ENCODE results near the gene CEP128. TPM values are rescaled to one million over a fixed set of nuclear protein-coding genes. Genes with fewer than 3 reads are reported as not detected.

CEP128 gene
- total RNA-seq, 1 experiment from 2014 or later: 29.3 TPM

GRCh38 chr14:80987235-80988032 lies 45.9 kb upstream of the CEP128 start:
- Histone ChIP-seq H3F3A (ENCODE audit: insufficient read depth, low read depth) (no peaks in the 10 kb centered on the region), H2AFZ (0 out of 2 replicates have a peak overlapping the region, but pooled peaks have one; percentile 4), H4K20me1 (ENCODE audit: insufficient read depth) (no peaks in the 10 kb centered on the region), H3K79me2 (ENCODE audit: low read depth) (no peaks in the 10 kb centered on the region), H3K4me3 (peak overlapping the region; percentile 4; the same call in 1 of the 2 replicates), H3K9me2 (ENCODE audit: insufficient read depth) (no peaks in the 10 kb centered on the region), H3K4me2 (peak overlapping the region; percentile 47), H3K27ac (no peak overlapping the region), H3K27me3 (ENCODE audit: insufficient read depth, low read depth) (peaks cover 10% of the 10 kb centered on the region; the same call in 1 of the 2 replicates), H3K4me1 (replicated peaks; ENCODE audit: insufficient read depth) (peaks cover 7% of the 10 kb centered on the region; the same call in 1 of the 2 replicates), H3K36me3 (ENCODE audit: low read depth) (no peaks in the 10 kb centered on the region), H3K9me3 (ENCODE audit: insufficient read depth, low read depth) (no peaks in the 10 kb centered on the region)
- POLR2A ChIA-PET (ENCODE audit: unreplicated experiment): interaction anchor here (0.6 to 0.7 kb wide), 2 partner anchors 13 to 61 kb away, joined by 3 to 4 read pairs; no protein-coding TSS in a partner anchor
- intact Hi-C loops (cut with micrococcal nuclease; ENCODE audit: unreplicated experiment): loop anchor here (1.0 to 10.0 kb wide), 4 partner anchors 33 to 1173 kb away; no protein-coding TSS in a partner anchor
- DNase-seq: peak; percentile 69 to 72
- BruUV-seq (replicated peaks): no TSS peak
- peak; percentile 98 for TF ChIP-seq CTCF (conservative IDR thresholded peaks at IDR 0.05)
- TF ChIP-seq EZH2 (IDR thresholded peaks at IDR 0.05; ENCODE audit: low read depth): no peak
- CTCF ChIA-PET: interaction anchor here (0.6 to 1.9 kb wide), 8 partner anchors 9 to 931 kb away, joined by 3 to 16 read pairs (median 4); partner anchors contain the start of genes CEP128 and TSHR

DNA sequence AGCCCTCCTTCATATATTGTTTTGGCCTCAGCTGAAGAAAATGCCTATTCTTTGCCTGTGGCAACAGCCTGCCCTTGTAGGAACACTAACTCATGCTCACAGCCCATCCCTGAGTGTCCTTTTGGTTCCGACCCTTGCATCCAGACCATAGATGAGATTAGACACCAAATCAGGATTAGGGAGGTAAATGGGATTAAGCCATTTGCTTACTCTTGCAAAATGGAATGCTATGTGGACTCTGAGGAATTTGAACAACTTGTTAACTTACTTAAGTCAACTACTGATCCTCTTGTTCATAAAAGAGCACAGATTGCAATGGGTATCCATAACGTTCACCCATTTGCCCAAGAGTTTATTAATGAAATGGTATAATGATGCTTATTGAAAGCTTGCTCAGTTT lies 41.2 kb upstream of the CEP128 start:
- Histone ChIP-seq H3K9me3 (ENCODE audit: insufficient read depth, low read depth) (no peaks in the 10 kb centered on the region), H3K27ac (no peak overlapping the region), H3K27me3 (ENCODE audit: insufficient read depth, low read depth) (no peaks in the 10 kb centered on the region), H3K9me2 (ENCODE audit: insufficient read depth) (no peaks in the 10 kb centered on the region), H2AFZ (no peak overlapping the region), H3K4me3 (no peak overlapping the region), H3F3A (ENCODE audit: insufficient read depth, low read depth) (no peaks in the 10 kb centered on the region), H3K4me1 (replicated peaks; ENCODE audit: insufficient read depth) (peaks cover 7% of the 10 kb centered on the region; the same call in 1 of the 2 replicates), H4K20me1 (ENCODE audit: insufficient read depth) (no peaks in the 10 kb centered on the region), H3K4me2 (no peak overlapping the region), H3K79me2 (ENCODE audit: low read depth) (no peaks in the 10 kb centered on the region), H3K36me3 (ENCODE audit: low read depth) (no peaks in the 10 kb centered on the region)
- DNase-seq: no peak
- intact Hi-C loops (cut with micrococcal nuclease; ENCODE audit: unreplicated experiment): loop anchor here (10.0 kb wide), 1 partner anchor 1168 kb away; no protein-coding TSS in a partner anchor
- POLR2A ChIA-PET (ENCODE audit: unreplicated experiment): no interaction called here
- no peak for TF ChIP-seq EZH2 (IDR thresholded peaks at IDR 0.05; ENCODE audit: low read depth)
- TF ChIP-seq CTCF (conservative IDR thresholded peaks at IDR 0.05): no peak
- CTCF ChIA-PET: no interaction called here
- BruUV-seq (replicated peaks): no TSS peak

GRCh38 chr14:80981673-80982072 lies 40.1 kb upstream of the CEP128 start:
- BruUV-seq (replicated peaks): no TSS peak
- 0 out of 2 replicates have a peak, but pooled peaks cover under 1% of the 10 kb centered on the region for H3K4me1 ChIP-seq (replicated peaks; ENCODE audit: insufficient read depth)
- H3K27me3 ChIP-seq (ENCODE audit: insufficient read depth, low read depth): no peaks in the 10 kb centered on the region
- no peak overlapping the region for H3K27ac ChIP-seq
- intact Hi-C loops (cut with micrococcal nuclease; ENCODE audit: unreplicated experiment): loop anchor here (10.0 kb wide), 1 partner anchor 1167 kb away; no protein-coding TSS in a partner anchor
- no peak for TF ChIP-seq EZH2 (IDR thresholded peaks at IDR 0.05; ENCODE audit: low read depth)
- TF ChIP-seq CTCF (conservative IDR thresholded peaks at IDR 0.05): no peak
- no peak overlapping the region for H3K4me2 ChIP-seq
- no peaks in the 10 kb centered on the region for H3K9me3 ChIP-seq (ENCODE audit: insufficient read depth, low read depth)
- H4K20me1 ChIP-seq (ENCODE audit: insufficient read depth): no peaks in the 10 kb centered on the region
- H3K4me3 ChIP-seq: no peak overlapping the region
- CTCF ChIA-PET: no interaction called here
- no peaks in the 10 kb centered on the region for H3K79me2 ChIP-seq (ENCODE audit: low read depth)
- no peaks in the 10 kb centered on the region for H3K9me2 ChIP-seq (ENCODE audit: insufficient read depth)
- no peaks in the 10 kb centered on the region for H3F3A ChIP-seq (ENCODE audit: insufficient read depth, low read depth)
- POLR2A ChIA-PET (ENCODE audit: unreplicated experiment): no interaction called here
- no peak for DNase-seq
- no peak overlapping the region for H2AFZ ChIP-seq
- no peaks in the 10 kb centered on the region for H3K36me3 ChIP-seq (ENCODE audit: low read depth)

Data from PC-9 (cell line).